ENCODE results near the gene SH3RF2. TPM values are rescaled to one million over a fixed set of nuclear protein-coding genes. Genes with fewer than 3 reads are reported as not detected.
A peak's percentile ranks its signal among the peaks of the same experiment; 100 is the strongest.

Gene SH3RF2
- polyA plus RNA-seq, 3 donors = not detected

DNA sequence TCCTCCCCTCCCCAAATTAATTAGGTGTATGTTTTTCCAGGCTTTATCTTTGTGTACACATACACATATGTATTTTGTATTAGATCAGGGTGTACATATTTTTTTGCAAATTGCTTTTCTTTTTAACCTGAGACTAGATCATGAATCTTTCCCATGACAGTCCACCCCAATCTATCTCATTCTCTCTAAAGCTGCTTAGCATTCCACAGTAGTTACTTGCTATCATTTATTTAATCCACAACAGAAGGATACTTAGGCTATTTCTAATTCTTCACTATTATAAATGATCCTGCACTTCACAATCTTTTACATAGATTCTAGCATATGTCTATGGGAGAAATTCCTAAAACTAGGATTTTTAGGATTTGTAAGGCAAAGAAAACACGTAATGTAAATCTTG, 43.9 kb downstream of the SH3RF2 start:
- Mint-ChIP-seq H3K9me3 (peaks cover 0 to 2% (median 0%) of the 10 kb centered on the region in 7 donors), H3K4me1 (peaks cover 37% of the 10 kb centered on the region), H3K27ac (no peak overlapping the region), H3K27me3 (ENCODE audit: low read depth in 3 of 3) (no peaks in the 10 kb centered on the region), H3K4me3 (no peak overlapping the region), H3K36me3 (no peaks in the 10 kb centered on the region)
- TF ChIP-seq, protein P1, sequence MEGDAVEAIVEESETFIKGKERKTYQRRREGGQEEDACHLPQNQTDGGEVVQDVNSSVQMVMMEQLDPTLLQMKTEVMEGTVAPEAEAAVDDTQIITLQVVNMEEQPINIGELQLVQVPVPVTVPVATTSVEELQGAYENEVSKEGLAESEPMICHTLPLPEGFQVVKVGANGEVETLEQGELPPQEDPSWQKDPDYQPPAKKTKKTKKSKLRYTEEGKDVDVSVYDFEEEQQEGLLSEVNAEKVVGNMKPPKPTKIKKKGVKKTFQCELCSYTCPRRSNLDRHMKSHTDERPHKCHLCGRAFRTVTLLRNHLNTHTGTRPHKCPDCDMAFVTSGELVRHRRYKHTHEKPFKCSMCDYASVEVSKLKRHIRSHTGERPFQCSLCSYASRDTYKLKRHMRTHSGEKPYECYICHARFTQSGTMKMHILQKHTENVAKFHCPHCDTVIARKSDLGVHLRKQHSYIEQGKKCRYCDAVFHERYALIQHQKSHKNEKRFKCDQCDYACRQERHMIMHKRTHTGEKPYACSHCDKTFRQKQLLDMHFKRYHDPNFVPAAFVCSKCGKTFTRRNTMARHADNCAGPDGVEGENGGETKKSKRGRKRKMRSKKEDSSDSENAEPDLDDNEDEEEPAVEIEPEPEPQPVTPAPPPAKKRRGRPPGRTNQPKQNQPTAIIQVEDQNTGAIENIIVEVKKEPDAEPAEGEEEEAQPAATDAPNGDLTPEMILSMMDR (IDR thresholded peaks at IDR 0.05) = no peak
- Histone ChIP-seq H3K4me1 (ENCODE audit: control insufficient read depth in 1 of 2, insufficient read depth in 2 of 2, low read length in 2 of 2) (peaks cover 43 to 44% of the 10 kb centered on the region in 2 donors), H2AFZ (ENCODE audit: insufficient read depth, low read depth, low read length, poor library complexity, severe bottlenecking) (no peak overlapping the region), H3K4me2 (replicated peaks; ENCODE audit: extremely low read depth, low read length, poor library complexity, severe bottlenecking) (no peak overlapping the region), H3K79me2 (ENCODE audit: insufficient read depth, low read length) (no peaks in the 10 kb centered on the region), H3K27ac (ENCODE audit: low read depth in 1 of 2, low read length in 2 of 2) (no peak overlapping the region), H4K20me1 (ENCODE audit: insufficient read depth, low read length) (no peaks in the 10 kb centered on the region), H3K27me3 (ENCODE audit: control insufficient read depth in 2 of 2, insufficient read depth in 2 of 2, low read length in 2 of 2) (no peaks in the 10 kb centered on the region), H3K9ac (ENCODE audit: insufficient read depth, low read length, poor library complexity, severe bottlenecking) (no peak overlapping the region), H3K4me3 (replicated peaks in 1 of 3; ENCODE audit: low read depth in 2 of 3, low read length in 3 of 3) (no peak overlapping the region), H3K9me3 (replicated peaks in 1 of 2; ENCODE audit: control insufficient read depth in 1 of 2, insufficient read depth in 1 of 2, low read length in 2 of 2) (no peaks in the 10 kb centered on the region), H3K36me3 (replicated peaks in 1 of 2; ENCODE audit: control insufficient read depth in 1 of 2, insufficient read depth in 2 of 2, low read length in 2 of 2) (no peaks in the 10 kb centered on the region)
- no CpG with 5 or more reads among the region's 1 CpG for WGBS (ENCODE audit: insufficient coverage)
- intact Hi-C loops (cut with micrococcal nuclease) = no loop called here
- no peak for DNase-seq

DNA sequence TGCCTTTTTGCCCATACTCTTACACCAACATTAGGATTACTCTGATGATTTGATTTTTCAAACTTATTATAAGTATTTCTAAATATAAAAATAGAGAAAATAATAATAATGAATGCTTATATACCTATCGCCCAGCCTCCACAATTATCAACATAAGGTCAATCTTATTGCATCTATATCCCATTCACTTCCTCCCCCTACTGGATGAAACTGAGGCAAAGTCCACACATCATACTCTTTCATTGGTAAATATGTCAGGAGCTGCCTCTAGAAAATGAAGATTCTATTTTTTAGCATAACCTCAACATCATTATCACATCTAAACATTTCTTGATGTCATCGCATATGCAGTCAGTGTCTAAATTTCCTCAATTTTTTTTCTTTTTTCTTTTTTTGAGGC, 44.3 kb downstream of the SH3RF2 start:
- WGBS (ENCODE audit: insufficient coverage) = 100% methylated on average over 1 of the region's 2 CpGs
- H3K79me2 ChIP-seq (ENCODE audit: insufficient read depth, low read length) = no peaks in the 10 kb centered on the region
- H3K4me2 ChIP-seq (replicated peaks; ENCODE audit: extremely low read depth, low read length, poor library complexity, severe bottlenecking) = no peak overlapping the region
- Mint-ChIP-seq H3K27me3 (ENCODE audit: low read depth in 3 of 3) (no peaks in the 10 kb centered on the region), H3K4me1 (peaks cover 38% of the 10 kb centered on the region), H3K4me3 (no peak overlapping the region), H3K36me3 (no peaks in the 10 kb centered on the region), H3K9me3 (no peaks in the 10 kb centered on the region), H3K27ac (no peak overlapping the region)
- intact Hi-C loops (cut with micrococcal nuclease) = no loop called here
- H3K27me3 ChIP-seq (ENCODE audit: control insufficient read depth in 2 of 2, insufficient read depth in 2 of 2, low read length in 2 of 2) = no peaks in the 10 kb centered on the region
- DNase-seq = no peak
- H4K20me1 ChIP-seq (ENCODE audit: insufficient read depth, low read length) = no peaks in the 10 kb centered on the region
- H3K36me3 ChIP-seq (replicated peaks in 1 of 2; ENCODE audit: control insufficient read depth in 1 of 2, insufficient read depth in 2 of 2, low read length in 2 of 2) = no peaks in the 10 kb centered on the region
- no peak overlapping the region for H3K27ac ChIP-seq (ENCODE audit: low read depth in 1 of 2, low read length in 2 of 2)
- H3K4me1 ChIP-seq (ENCODE audit: control insufficient read depth in 1 of 2, insufficient read depth in 2 of 2, low read length in 2 of 2) = peaks cover 44 to 46% of the 10 kb centered on the region in 2 donors
- H3K4me3 ChIP-seq (replicated peaks in 1 of 3; ENCODE audit: low read depth in 2 of 3, low read length in 3 of 3) = no peak overlapping the region
- H3K9ac ChIP-seq (ENCODE audit: insufficient read depth, low read length, poor library complexity, severe bottlenecking) = no peak overlapping the region
- H2AFZ ChIP-seq (ENCODE audit: insufficient read depth, low read depth, low read length, poor library complexity, severe bottlenecking) = no peak overlapping the region
- H3K9me3 ChIP-seq (replicated peaks in 1 of 2; ENCODE audit: control insufficient read depth in 1 of 2, insufficient read depth in 1 of 2, low read length in 2 of 2) = no peaks in the 10 kb centered on the region
- TF ChIP-seq, protein P1 (IDR thresholded peaks at IDR 0.05) = peak; percentile 12

Measured in CD14-positive monocyte (primary cell).